Epidermal melanocyte (primary cell): ENCODE data around the gene GCA.

Experiments used
- DNase-seq: peaks from one replicate; pipeline ENCODE4 v3.0.0; 2011; ENCODE audit warnings: low spot score; ENCODE audit not compliant: insufficient read length

GCA gene

DNA sequence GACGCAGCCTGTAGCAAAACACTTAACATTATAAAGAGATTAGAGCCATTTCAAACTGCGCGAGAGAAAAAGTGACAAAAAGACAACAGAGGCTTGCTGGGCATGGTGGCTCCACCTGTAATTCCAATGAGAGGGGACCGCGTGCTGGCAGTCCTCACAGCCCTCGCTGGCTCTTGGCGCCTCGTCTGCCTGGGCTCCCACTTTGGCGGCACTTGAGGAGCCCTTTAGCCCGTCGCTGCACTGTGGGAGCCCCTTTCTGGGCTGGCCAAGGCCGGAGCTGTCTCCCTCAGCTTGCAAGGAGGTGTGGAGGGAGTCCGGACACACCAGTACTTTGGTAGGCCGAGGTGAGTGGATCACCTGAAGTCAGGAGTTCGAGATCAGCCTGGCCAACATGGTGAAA lies 16.1 kb upstream of the GCA start:
- DNase-seq = no peak

DNA sequence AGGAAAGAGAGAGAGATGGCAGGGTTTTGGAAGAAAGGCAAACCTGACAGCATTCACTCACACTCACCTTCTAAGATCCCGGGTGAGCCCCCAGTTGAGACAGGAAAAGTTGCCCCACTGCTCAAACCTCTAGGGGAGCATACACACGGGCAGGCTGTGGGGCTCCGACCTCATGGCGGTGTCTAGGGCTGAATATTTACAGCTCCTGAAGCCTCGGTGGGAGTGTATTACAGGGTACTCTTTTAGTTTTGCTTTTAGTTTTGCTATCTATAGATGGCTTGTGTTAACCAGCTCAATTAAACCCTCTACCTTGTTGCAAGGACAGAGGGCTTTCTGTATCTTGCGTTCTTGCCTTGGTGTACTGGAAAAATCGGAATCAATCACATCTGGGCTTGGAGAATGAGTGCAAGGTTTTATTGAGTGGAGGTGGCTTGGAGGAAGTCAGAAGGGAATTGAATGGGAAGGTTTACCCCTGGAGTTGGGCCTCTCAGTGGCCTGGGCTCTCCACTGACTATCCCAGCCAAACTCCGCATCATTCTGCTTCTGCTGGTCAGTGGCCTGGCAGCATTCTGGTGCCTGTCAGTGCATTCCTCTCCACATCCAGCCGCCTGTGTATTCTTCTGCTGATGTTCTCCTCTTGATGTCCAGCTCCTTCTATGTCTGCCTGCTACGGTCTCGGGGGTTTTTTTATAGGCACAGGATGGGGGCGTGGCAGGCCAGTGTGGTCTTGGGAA lies 15.3 kb upstream of the GCA start:
- DNase-seq = no peak

DNA sequence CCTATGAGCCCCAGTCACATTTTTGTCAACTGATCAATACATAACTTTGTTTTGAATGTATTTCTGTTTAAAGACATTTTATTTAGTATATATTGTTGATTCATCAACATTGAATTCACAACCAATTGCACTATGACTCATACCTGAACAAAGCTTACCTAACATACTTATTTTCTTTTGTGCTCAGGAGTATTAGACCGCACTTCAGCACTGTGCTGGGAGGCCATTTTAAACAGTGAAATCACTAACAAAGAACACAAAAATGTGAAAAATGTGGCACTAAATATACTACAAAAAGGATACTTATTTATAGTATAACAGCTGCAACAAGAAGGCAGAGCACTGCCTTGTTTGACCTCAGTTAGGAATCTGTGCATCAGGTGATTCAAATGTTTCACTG lies 13.1 kb upstream of the GCA start:
- DNase-seq = no peak

DNA sequence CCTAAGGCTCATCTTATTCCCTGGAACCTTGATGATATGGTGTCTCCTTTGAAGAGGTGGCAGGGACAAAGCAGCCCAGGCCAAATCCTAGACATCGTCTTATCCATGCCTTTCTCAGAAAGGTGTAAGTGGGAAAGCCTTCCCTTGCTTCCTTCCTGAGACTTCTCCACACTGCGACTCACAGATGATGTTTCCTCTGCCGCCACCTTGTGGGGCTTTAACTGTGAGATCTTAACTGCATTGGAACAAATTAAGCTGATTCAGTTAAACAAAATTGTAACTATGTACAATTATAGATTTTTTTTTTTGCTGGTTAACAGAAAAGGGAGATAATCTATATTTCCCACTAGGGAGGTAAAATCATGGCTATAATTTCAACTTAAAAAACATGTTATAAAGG lies 10.0 kb upstream of the GCA start:
- DNase-seq = no peak

DNA sequence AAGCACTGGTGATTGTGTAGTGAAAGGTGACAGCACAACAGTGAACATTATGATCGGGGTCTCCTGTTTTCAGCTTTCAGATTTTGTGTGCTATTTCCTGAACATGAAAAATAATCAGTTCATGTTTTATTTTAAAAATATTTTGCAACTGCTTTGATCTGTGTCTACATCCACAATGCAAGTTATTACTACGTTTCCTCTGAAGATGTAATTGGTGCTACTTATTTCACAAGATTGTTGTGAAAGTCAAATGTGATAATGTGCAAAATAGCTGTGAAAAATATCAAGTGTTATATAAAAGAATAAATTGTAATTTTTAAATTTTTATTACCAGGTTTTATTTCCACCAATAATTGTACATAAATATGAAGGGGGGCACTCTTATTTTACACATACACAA lies 6.1 kb upstream of the GCA start:
- DNase-seq = no peak

DNA sequence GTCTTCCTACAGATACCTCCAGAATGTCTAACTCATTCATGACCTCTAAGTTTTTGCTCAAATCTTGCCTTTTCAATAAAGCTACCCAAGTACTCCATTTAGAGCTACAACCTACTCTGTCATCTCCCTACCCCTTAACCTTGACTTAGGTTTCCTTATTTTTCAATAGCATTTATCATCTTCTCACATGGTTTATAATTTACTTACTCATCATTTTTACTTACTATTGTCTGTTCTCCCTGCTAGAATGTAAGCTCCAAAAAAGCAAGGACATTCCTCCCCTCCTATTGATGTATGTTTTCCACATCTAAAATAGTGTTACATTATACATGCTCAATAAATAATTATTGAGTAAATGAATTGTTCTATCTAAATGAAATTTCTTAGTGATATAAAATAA lies 3.1 kb upstream of the GCA start:
- DNase-seq = no peak

DNA sequence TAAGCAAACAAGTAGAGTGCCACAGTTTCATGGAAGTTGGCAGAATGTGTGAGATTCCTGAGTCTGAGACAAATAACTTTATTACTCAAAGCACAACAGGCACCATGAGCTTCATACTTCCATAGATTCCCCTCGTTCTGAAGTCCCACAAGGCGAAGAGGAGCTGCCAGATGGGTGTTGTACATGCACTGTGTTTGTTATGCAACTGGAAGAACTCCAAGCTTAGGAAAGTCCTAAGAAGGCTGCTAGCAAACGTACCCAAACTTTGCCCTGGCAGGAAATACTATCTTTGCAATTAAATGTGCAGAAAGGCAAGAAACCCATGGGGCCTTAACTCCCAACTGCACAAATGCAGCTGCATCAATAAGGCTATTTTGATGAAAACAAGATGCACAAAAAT lies 1.6 kb upstream of the GCA start:
- no peak for DNase-seq

DNA sequence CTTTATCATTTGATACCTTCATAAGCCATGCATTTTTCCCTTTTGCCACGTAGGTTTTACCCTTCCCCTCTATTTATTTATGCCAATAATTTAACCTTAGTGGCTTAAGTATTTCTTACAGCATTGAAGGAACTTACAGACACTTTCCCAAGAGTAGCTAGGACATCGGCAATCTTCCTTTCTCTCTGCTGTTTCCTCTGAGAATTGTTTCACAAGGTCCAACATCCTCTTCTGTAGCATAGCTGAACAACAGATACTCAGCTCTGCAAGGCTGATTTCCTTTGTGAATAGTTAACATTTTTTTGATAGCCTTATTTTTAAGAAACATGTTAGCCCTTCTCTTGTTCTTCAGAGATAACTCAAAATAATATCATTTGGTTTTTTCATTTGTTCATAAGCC lies 1.1 kb upstream of the GCA start:
- no peak for DNase-seq

DNA sequence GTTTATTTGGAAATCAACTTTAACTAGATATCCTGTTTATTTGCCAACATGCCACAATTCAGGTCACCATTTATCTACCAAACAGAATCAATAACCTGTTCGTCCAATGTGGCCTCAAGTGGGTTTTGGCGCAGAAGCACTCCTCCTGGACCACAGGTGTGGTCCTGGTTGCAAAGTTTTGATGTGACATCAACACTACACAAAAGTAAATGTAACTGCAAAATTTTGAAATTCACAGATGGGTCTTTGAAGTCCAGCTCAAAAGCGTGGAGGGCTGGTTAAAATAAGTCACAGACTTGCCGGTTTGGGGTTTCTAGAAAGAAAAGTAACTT lies 474 bp upstream of the GCA start:
- no peak for DNase-seq

DNA sequence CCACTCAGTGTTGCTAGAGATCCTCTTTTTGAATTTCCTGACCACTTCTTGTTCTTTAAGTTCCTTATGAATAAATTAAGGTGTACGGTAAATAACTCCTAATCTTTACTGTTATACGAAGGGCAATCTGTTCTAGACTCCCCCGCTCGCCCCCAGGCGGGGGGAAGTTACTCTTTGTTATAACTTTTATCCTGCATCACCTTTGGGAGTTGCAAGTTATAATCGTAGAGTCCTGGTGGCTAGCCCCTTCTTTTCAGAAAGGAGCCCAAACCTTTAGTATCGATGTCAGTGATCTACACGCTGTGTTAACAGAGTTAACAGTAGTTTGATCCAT lies 652 bp downstream of the GCA start:
- DNase-seq = no peak

DNA sequence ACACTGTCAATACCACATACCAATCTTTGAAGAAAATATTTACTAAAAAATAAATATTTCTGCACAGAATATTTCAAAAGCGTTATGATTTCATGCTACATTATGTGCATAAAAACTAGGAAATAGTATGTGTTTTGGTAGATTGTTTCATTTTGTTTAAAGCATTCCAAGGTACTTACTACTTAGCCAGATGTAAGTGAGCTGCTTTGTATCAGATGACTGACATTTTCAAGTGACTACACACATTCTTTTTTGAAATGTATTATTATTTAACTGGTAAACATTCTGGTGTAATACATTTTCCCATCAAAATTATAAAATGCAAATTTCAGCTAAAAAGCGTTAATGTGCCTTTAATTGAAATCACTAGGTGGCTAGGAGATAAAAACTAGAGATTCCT lies 21.5 kb downstream of the GCA start:
- DNase-seq = no peak

DNA sequence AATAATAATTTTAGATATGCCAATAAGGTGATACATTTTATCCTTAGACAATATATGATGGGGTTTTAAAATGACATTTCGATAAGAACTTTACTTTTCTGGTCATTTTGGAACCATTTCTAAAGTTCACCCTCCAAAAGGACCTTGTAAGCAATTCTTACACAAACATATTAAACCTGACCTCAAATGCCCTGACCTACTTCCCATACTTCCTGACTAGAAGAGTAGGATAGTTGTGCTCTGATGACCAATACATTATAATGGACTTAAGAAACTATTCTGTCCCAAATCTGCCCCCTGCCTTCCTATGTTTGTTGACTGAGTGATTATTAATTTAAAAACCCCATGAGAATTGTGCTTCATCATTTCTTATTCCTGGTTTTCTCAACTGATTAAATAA lies 24.6 kb downstream of the GCA start:
- no peak for DNase-seq

DNA sequence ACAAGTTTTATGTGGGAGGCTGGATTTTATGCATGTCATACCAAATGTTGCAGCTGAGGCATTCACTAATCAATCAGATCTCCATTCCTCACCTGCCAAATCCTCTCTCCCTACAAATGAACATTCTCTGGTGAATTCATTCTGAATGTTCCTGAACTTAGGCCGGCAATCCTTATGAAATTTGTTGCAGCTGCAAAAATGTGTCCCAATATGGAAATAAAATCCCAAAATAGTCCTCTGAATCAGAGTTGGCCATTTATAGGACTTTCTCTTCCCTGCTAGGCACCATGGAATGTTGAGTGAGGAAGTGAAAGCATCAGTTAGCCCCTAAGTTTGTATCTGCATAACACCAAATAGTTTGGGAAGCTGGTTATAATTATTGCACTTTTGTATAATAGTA lies 25.6 kb downstream of the GCA start:
- DNase-seq = no peak

DNA sequence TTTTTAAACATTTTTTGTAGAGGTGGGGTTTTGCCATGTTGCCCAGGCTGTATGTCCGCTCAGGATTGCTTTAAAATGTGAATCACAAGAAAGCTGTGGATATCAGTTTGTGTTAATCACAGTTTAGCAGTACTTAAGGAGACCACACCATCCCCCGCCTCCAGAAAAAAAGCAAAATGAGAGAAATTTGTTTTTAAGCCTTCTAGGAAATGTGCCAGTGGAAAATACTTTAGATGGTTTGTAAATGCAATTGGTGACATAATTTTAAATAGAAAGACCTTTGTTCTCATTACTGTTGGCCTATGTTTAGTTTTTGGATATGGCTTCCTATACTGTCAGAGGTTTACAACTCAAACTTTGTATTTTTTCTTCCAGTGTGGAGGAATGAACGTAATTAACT lies 27.0 kb downstream of the GCA start:
- DNase-seq = no peak

DNA sequence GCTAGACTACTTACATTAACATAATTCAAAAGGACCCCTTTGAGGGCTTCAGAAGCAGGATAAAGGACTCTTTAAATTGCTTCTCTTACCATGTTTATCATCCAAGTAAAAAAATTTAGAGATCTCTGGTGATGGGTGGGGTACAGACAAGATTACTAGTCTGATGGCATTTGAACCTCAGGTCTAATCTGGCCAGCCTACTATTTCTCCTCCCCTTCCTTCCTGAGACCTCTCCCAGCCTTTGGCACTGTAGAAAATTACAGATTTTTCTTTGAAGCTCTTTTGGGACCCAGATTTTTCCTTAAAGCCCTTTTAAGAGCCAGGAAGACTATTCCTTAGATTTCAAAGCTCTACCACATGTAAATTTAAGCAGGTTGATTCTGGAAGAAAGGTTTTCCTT lies 28.9 kb downstream of the GCA start:
- DNase-seq = no peak

DNA sequence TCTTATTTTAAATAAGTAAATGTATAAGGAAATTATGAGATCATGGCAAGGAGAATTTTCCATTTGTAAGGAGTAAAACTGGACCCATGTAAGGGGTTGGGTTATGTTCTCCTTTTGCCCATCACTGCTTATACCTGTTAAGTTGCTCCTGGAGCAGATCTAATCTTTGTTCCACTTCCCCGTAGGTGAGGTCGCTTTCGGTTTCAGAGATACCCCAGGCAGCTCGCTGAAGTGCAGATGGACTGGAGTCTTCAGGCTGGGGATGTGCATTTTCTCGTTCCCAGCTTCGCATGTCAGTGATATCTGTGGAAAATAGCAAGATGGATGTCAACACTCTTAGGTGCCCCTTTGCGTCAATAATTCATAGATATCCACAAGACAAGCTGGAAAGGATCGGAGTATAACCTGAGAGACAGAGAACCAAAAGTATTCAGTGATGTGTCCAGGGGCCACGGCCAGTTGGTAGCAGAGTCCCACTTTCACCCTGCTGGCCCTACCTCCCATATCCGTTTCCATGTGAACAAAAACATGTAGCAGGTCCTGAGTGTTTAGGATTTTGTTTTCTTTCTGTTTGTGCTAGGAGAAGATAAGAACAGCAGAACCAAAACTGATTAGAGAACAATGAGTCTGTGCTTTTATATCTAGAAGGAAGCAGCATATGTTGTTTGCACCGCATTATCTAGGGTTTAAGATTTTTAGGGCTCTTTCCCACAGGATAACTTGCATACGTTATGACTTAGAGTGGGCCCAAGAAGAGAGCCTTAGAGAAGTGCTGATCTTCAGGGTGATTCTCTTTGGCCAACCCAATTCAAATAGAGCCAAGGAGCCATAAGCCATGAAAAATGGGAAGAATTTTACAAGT lies 36.0 kb downstream of the GCA start:
- no peak for DNase-seq

DNA sequence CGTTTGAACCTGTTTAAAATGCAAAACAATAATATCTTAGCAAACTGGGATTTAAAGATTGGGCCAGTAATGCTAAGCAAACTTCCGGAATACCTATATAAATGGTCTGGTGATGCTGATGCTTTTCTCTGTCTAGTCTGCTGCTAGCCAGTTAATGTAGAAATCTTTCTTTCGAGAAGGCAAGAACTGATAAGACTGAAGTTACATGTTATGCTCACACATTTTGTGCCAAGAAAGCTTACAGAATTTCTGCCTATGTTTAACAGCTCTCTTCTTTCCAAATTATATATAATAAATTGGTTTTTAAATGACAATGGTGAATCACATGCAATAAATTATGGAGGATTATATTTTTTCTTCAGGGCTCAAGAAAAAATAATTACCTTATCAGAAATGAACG lies 37.9 kb downstream of the GCA start:
- DNase-seq = no peak

DNA sequence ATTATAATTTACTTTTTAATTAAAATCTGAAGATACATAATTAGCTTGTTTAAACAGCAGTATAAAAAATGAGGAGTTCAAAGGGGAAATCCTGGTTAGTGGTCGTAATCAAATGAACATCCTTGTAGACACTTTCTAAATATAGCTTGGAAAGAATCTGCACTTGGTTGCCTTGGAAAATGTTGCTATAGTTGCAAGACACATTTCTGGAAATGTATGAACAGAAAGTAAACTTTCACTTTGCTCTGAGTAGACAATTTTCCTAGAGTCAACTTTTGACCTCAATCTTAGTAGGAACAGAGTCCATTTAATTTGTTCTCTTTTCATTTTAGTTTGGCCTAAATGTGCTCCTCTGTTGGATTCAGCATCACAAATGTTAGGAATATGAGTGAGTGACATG lies 38.3 kb downstream of the GCA start:
- DNase-seq = no peak

DNA sequence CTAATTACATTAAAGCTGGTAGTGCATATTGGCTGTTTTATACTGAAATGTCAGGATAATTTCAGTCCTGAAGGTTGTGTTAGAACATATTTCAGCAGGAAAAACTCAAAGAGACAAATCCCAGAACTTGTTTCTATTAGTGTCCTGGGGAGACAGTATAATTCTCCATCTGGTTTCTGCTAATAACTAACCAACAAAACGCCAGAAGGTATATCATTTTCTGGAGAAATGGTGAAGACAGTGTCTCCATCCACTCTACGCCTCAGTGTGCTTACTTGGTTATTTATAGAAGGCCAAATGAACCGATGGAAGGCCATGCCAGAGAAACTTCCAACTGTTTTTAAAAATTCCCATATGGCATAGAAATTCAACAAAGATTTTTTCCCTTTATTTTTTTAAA lies 41.6 kb downstream of the GCA start:
- DNase-seq = no peak

DNA sequence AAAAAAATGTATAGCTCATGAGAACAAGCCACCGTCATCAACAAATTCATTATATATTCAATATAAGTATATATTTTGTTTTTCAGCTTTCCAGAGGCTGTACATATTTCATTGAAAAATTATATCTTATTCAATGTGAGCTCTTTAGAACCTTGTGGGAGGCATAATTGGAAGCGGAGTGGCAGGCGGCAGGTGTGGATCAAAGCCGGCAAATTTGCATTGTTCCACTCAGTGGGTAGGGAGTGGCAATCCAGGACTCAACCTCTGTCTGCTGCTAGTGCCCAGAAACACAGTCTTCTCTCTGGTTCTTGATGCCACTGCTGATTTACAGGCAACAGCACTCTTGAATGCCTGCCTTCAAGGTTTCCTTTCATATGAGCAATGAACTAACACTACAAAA lies 46.9 kb downstream of the GCA start:
- no peak for DNase-seq

DNA sequence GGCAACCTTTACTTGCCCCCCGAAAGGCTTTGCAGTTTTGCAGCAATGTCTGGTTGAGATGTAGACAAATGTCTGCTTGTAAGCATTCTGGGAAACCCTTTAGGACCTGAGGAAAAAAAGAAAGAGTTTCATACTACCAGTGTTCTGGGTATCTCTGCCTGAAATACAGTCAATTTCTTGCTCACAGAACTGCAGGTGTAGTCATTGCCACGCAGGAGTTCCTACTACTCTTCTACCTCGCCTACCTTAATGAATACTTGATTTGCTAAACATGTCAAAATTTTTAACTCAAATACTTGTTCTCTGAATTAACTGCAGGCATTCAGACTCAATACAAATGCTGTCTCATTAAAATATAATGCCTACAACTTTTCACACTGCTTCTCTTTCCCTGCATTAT lies 56.4 kb downstream of the GCA start:
- DNase-seq = no peak

DNA sequence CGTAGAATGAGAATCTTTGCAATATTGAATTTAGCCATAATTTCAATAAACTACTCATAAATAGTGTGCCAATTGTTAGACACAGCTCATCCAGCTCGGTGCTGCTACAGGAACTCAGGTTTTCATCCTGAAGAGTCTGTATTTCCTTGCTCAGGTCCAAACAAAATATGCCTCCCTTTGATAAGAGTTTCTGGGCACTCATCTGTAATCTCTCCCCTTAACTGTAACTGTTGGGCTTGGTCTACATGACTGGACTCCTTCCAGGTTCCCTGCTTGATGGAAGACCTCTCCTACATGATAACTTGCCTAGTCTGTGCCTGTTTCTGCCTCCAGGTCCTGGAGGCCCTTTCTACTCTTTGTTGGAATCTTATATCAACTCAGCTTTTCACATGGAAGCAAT lies 57.9 kb downstream of the GCA start:
- DNase-seq = no peak

DNA sequence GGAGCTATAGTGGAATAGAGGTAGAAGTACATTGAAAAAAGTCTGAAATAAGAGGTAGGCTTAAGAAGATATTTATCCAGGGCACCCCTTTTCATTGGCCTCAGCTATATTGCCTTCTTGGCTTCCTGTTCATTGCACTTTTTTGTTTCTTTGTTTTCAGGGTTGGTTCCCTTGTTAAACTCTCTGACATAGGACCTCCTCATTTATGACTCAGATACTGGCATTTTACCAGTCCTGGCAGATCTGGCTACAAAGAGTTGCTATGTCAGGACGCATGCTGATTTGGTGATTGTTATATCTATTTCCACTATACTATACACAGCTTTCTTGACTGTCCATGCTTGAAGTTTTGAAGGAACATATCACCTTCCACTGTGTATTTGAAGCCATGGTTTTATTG lies 60.0 kb downstream of the GCA start:
- DNase-seq = no peak
